SK-N-SH (cell line): ENCODE data around the gene SCTR. TPM values are rescaled to one million over a fixed set of nuclear protein-coding genes. Genes with fewer than 3 reads are reported as not detected.

Source experiments
- CTCF ChIA-PET: fragments of 300-600, 350-600 bp; formaldehyde crosslinking; extraction: SDS; loops from one replicate; lab custom pipeline; 2021; lab: Yijun Ruan, JAX
- POLR2A ChIA-PET: fragments of 350-600 bp; sonication (Branson Sonifier 250); formaldehyde crosslinking; extraction: SDS; loops from one replicate; lab custom pipeline; 2020; ENCODE audit warnings: antibody characterized with exemption, inconsistent platforms; lab: Yijun Ruan, JAX
- DNase-seq: peaks from one replicate; pipeline ENCODE4 v3.0.0; 2012
- H2AFZ ChIP-seq: fragments of 200-600 bp; sonication (generic); 2 replicates; pipeline ENCODE4 v1.8.1; 2016; ENCODE audit warnings: antibody characterized with exemption, mild to moderate bottlenecking, low read depth
- H3F3A ChIP-seq: fragments of 200-600 bp; sonication (generic); replicated peaks from 2 replicates; pipeline ENCODE3; 2016; ENCODE audit warnings: antibody characterized with exemption, mild to moderate bottlenecking; ENCODE audit not compliant: insufficient read depth
- H3K27ac ChIP-seq, 2 experiments: fragments of 200-500 bp in 1 of 2; fragments of 200-600 bp in 1 of 2; sonication (Bioruptor generic) in 1 of 2; sonication (generic), shearing (Covaris generic) in 1 of 2; 2 replicates each; pipeline versions ENCODE4 v1.5.1 to v1.6.1; 2014 to 2016; ENCODE audit warnings: low read depth in 2 of 2, inconsistent platforms in 1 of 2, low read length in 1 of 2, mild to moderate bottlenecking in 1 of 2, mixed read lengths in 1 of 2
- H3K27me3 ChIP-seq: fragments of 200-600 bp; sonication (generic), shearing (Covaris generic); 2 replicates; pipeline ENCODE4 v1.6.1; 2016; ENCODE audit warnings: mixed run types; ENCODE audit not compliant: insufficient read depth
- H3K36me3 ChIP-seq, 2 experiments: fragments of 200-500 bp in 1 of 2; fragments of 200-600 bp in 1 of 2; sonication (Bioruptor generic) in 1 of 2; sonication (generic) in 1 of 2; replicated peaks in 1 of 2; 2 replicates each; pipeline versions ENCODE3 to v1.5.1; 2014 to 2016; ENCODE audit warnings: low read length in 1 of 2, mild to moderate bottlenecking in 1 of 2; ENCODE audit not compliant: insufficient read depth in 2 of 2, control insufficient read depth in 1 of 2
- H3K4me1 ChIP-seq, 2 experiments: fragments of 200-500 bp in 1 of 2; fragments of 200-600 bp in 1 of 2; sonication (Bioruptor generic) in 1 of 2; sonication (generic), shearing (Covaris generic) in 1 of 2; 2 replicates each; pipeline versions ENCODE4 v1.5.1 to v1.6.1; 2014 to 2016; ENCODE audit warnings: low read depth in 1 of 2, low read length in 1 of 2, mixed run types in 1 of 2; ENCODE audit not compliant: insufficient read depth in 2 of 2, control insufficient read depth in 1 of 2
- H3K4me2 ChIP-seq: fragments of 200-600 bp; sonication (generic), shearing (Covaris generic); 2 replicates; pipeline ENCODE4 v1.6.1; 2017; ENCODE audit warnings: mixed run types
- H3K4me3 ChIP-seq, 2 experiments: fragments of 200-500 bp in 1 of 2; fragments of 200-600 bp in 1 of 2; sonication (Bioruptor generic) in 1 of 2; sonication (generic), shearing (Covaris generic) in 1 of 2; 2 replicates each; pipeline versions ENCODE4 v1.5.1 to v1.8.1; 2014 to 2016; ENCODE audit warnings: low read depth in 2 of 2, inconsistent platforms in 1 of 2, low read length in 1 of 2, mild to moderate bottlenecking in 1 of 2, mixed read lengths in 1 of 2, moderate library complexity in 1 of 2
- H3K79me2 ChIP-seq: fragments of 200-600 bp; sonication (generic); 2 replicates; pipeline ENCODE4 v1.8.1; 2017; ENCODE audit warnings: mild to moderate bottlenecking; ENCODE audit not compliant: insufficient read depth
- H3K9ac ChIP-seq: fragments of 200-600 bp; sonication (generic); 2 replicates; pipeline ENCODE4 v1.6.1; 2017; ENCODE audit warnings: mixed run types
- H3K9me2 ChIP-seq: fragments of 200-600 bp; sonication (generic); 2 replicates; pipeline ENCODE4 v1.6.1; 2017; ENCODE audit warnings: mixed run types
- H3K9me3 ChIP-seq: fragments of 200-600 bp; sonication (generic); 2 replicates; pipeline ENCODE4 v1.6.1; 2017; ENCODE audit warnings: mixed run types, mild to moderate bottlenecking, moderate library complexity
- H4K20me1 ChIP-seq: fragments of 200-600 bp; sonication (generic); 2 replicates; pipeline ENCODE4 v1.6.1; 2017; ENCODE audit warnings: mild to moderate bottlenecking, mixed run types; ENCODE audit not compliant: insufficient read depth
- FOXJ3 ChIP-seq: sonication (generic); formaldehyde crosslinking; IDR thresholded peaks from 2 replicates; pipeline ENCODE4 v1.5.1; 2020; ENCODE audit warnings: mild to moderate bottlenecking, missing genetic modification reagents
- FOXM1 ChIP-seq: IDR thresholded peaks from 2 replicates; pipeline ENCODE4 v1.4.0; 2012; ENCODE audit warnings: low read depth, mild to moderate bottlenecking
- GATA2 ChIP-seq: sonication (generic); formaldehyde crosslinking; IDR thresholded peaks from 2 replicates; pipeline ENCODE4 v1.5.0; 2020; ENCODE audit warnings: mild to moderate bottlenecking, missing genetic modification reagents
- IRF3 ChIP-seq: fragments of 150-350 bp; IDR thresholded peaks from 2 replicates; pipeline ENCODE4 v1.6.1; 2016; ENCODE audit warnings: mild to moderate bottlenecking, low read depth, low read length
- MAX ChIP-seq: IDR thresholded peaks from 2 replicates; pipeline ENCODE4 v1.4.0; 2012; ENCODE audit warnings: low read depth
- MXI1 ChIP-seq: IDR thresholded peaks from 2 replicates; pipeline ENCODE4 v1.6.1; 2012; ENCODE audit warnings: mild to moderate bottlenecking, low read depth, low read length, improper control_type of control experiment
- POLR2AphosphoS5 ChIP-seq: IDR thresholded peaks from 2 replicates; pipeline ENCODE4 v1.6.1; 2012; ENCODE audit warnings: low read depth, low read length
- RAD21 ChIP-seq: IDR thresholded peaks from 2 replicates; pipeline ENCODE4 v1.6.1; 2012; ENCODE audit warnings: mild to moderate bottlenecking, low read length
- RXRA ChIP-seq: IDR thresholded peaks from 2 replicates; pipeline ENCODE4 v1.4.0; 2012; ENCODE audit warnings: low read depth, mild to moderate bottlenecking, borderline replicate concordance
- SIN3A ChIP-seq: IDR thresholded peaks from 2 replicates; pipeline ENCODE4 v1.6.1; 2012; ENCODE audit warnings: low read depth, mild to moderate bottlenecking, low read length, moderate library complexity, borderline replicate concordance
- SMC3 ChIP-seq: IDR thresholded peaks from 2 replicates; pipeline ENCODE4 v1.6.1; 2012; ENCODE audit warnings: low read depth, low read length, improper control_type of control experiment
- TEAD4 ChIP-seq: IDR thresholded peaks from 2 replicates; pipeline ENCODE4 v1.4.0; 2012; ENCODE audit warnings: mild to moderate bottlenecking, borderline replicate concordance; ENCODE audit not compliant: insufficient read depth
- USF1 ChIP-seq: IDR thresholded peaks from 2 replicates; pipeline ENCODE4 v1.4.0; 2012; ENCODE audit warnings: low read depth, borderline replicate concordance
- USF2 ChIP-seq: fragments of 150-350 bp; IDR thresholded peaks from 2 replicates; pipeline ENCODE4 v1.6.1; 2017; ENCODE audit warnings: antibody characterized with exemption, low read length, low read depth, borderline replicate concordance
- WGBS: methylation state at CpG from one replicate; pipeline ENCODE4 v1.1.6; 2017; ENCODE audit warnings: low lambda C conversion rate; 5-methylcytosine and 5-hydroxymethylcytosine counted together
- polyA plus RNA-seq, 3 experiments: library from polyadenylated mRNA; depleted of rRNA; stranded (reverse); fragments of >200 nt; gene quantifications; 2 replicates each; pipeline ENCODE4 v1.2.3, GENCODE V29; 2012
- TF ChIP-seq, protein P1 (sequence below): IDR thresholded peaks from 2 replicates; pipeline ENCODE4 v1.4.0; 2012; ENCODE audit warnings: low read depth, borderline replicate concordance

Gene SCTR
- polyA plus RNA-seq, 1 of the 3 experiments (the other 2 are of a cell fraction) = not detected

GRCh38 chr2:119537792-119538191, 13.5 kb upstream of the SCTR start:
- no peaks in the 10 kb centered on the region for H3K9me3 ChIP-seq
- no peak overlapping the region for H3K27ac ChIP-seq
- no peaks in the 10 kb centered on the region for H4K20me1 ChIP-seq
- TF ChIP-seq, protein P1, sequence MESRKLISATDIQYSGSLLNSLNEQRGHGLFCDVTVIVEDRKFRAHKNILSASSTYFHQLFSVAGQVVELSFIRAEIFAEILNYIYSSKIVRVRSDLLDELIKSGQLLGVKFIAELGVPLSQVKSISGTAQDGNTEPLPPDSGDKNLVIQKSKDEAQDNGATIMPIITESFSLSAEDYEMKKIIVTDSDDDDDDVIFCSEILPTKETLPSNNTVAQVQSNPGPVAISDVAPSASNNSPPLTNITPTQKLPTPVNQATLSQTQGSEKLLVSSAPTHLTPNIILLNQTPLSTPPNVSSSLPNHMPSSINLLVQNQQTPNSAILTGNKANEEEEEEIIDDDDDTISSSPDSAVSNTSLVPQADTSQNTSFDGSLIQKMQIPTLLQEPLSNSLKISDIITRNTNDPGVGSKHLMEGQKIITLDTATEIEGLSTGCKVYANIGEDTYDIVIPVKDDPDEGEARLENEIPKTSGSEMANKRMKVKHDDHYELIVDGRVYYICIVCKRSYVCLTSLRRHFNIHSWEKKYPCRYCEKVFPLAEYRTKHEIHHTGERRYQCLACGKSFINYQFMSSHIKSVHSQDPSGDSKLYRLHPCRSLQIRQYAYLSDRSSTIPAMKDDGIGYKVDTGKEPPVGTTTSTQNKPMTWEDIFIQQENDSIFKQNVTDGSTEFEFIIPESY = no peak
- H3K9me2 ChIP-seq = no peaks in the 10 kb centered on the region
- no peak overlapping the region for H3K4me2 ChIP-seq
- ChIA-PET POLR2A (no interaction called here), CTCF (interaction anchor here (0.6 to 1.3 kb wide), 3 partner anchors 103 to 782 kb away, joined by 3 read pairs; no protein-coding TSS in a partner anchor)
- no peak overlapping the region for H3K9ac ChIP-seq
- no peaks in the 10 kb centered on the region for H3K27me3 ChIP-seq
- no peaks in the 10 kb centered on the region for H3F3A ChIP-seq
- H2AFZ ChIP-seq = no peak overlapping the region
- H3K79me2 ChIP-seq = no peaks in the 10 kb centered on the region
- H3K4me1 ChIP-seq = no peaks in the 10 kb centered on the region
- no peaks in the 10 kb centered on the region for H3K36me3 ChIP-seq
- H3K4me3 ChIP-seq = no peak overlapping the region
- DNase-seq = no peak

GRCh38 chr2:119536707-119537106, 12.4 kb upstream of the SCTR start:
- Histone ChIP-seq H2AFZ (no peak overlapping the region), H3K4me3 (no peak overlapping the region), H3K27me3 (no peaks in the 10 kb centered on the region), H3K79me2 (no peaks in the 10 kb centered on the region), H3K4me1 (no peaks in the 10 kb centered on the region), H4K20me1 (no peaks in the 10 kb centered on the region), H3K4me2 (no peak overlapping the region), H3K9me3 (no peaks in the 10 kb centered on the region), H3K9ac (no peak overlapping the region), H3K27ac (no peak overlapping the region), H3F3A (no peaks in the 10 kb centered on the region), H3K36me3 (no peaks in the 10 kb centered on the region), H3K9me2 (no peaks in the 10 kb centered on the region)
- ChIA-PET POLR2A (no interaction called here), CTCF (interaction anchor here (1.1 to 1.2 kb wide), 2 partner anchors 61 to 655 kb away, joined by 3 read pairs; no protein-coding TSS in a partner anchor)
- TF ChIP-seq IRF3 (no peak), GATA2 (CRISPR knock-in tag) (no peak), RAD21 (no peak), USF2 (no peak)
- WGBS = 7% methylated on average over 1 of the region's 1 CpG
- DNase-seq = no peak

DNA sequence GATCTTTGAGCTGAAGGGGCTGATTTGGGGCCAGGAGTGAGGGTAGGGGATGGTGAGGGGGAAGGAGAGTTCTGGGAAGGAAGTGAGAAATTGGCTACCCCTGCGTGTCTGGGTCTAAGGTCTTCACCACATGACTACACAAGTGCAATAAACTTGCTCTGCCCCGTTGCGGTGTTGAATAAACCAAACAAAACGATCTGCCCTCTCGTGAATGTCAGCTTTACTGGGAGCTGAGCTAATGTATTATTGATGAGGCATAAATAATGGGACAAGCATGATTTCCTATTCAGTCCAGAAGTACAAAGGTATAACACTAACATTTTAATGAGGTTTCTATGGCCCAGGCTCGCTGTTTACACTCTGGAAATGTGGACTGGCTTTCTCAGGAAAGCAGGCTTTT, 11.9 kb upstream of the SCTR start:
- H3K4me1 ChIP-seq = no peaks in the 10 kb centered on the region
- H3K36me3 ChIP-seq = no peaks in the 10 kb centered on the region
- H3K9me3 ChIP-seq = no peaks in the 10 kb centered on the region
- no peak overlapping the region for H3K27ac ChIP-seq
- H3F3A ChIP-seq = no peaks in the 10 kb centered on the region
- no peak overlapping the region for H3K4me3 ChIP-seq
- WGBS = 28% methylated on average over 5 of the region's 6 CpGs
- no peaks in the 10 kb centered on the region for H3K9me2 ChIP-seq
- no peaks in the 10 kb centered on the region for H3K27me3 ChIP-seq
- ChIA-PET CTCF (interaction anchor here (1.1 to 1.2 kb wide), 2 partner anchors 61 to 106 kb away, joined by 3 read pairs; no protein-coding TSS in a partner anchor), POLR2A (no interaction called here)
- DNase-seq = no peak
- H3K9ac ChIP-seq = no peak overlapping the region
- H4K20me1 ChIP-seq = no peaks in the 10 kb centered on the region
- no peak overlapping the region for H2AFZ ChIP-seq
- no peaks in the 10 kb centered on the region for H3K79me2 ChIP-seq
- TF ChIP-seq MXI1 = no peak
- no peak for TF ChIP-seq SMC3
- no peak for TF ChIP-seq FOXM1
- no peak for TF ChIP-seq GATA2 (CRISPR knock-in tag)
- TF ChIP-seq MAX = no peak
- TF ChIP-seq USF1 = no peak
- no peak for TF ChIP-seq FOXJ3
- TF ChIP-seq POLR2AphosphoS5 = no peak
- TF ChIP-seq TEAD4 = no peak
- no peak for TF ChIP-seq SIN3A
- TF ChIP-seq IRF3 = no peak
- TF ChIP-seq RXRA = no peak
- no peak overlapping the region for H3K4me2 ChIP-seq
